Stimulated activated naive B cell treated with anti-CD40 and anti-IgM and Interleukin-4, amounts not matched to agents 10 μg/mL and 1 μg/mL and 100 μg/mL, for 72 hours (primary cell): Measurements from ENCODE around the gene PVALB.

Experiments
- ATAC-seq, 2 donors: fragments of 150-1000 bp; cut with Tn5 transposase; replicated peaks; 2 replicates each; pipeline ENCODE4 v1.10.0; 2021; ENCODE audit warnings: moderate library complexity in 1 of 2
- DNase-seq: peaks from one replicate; pipeline ENCODE4 v3.0.0; 2021
- H3K27ac Mint-ChIP-seq: one replicate; pipeline ENCODE4 v1.8.0; 2022; ENCODE audit warnings: mild to moderate bottlenecking, mixed read lengths
- H3K27me3 Mint-ChIP-seq, 2 donors: one replicate each; pipeline ENCODE4 v1.8.0; 2022; ENCODE audit warnings: mixed read lengths in 2 of 2
- H3K36me3 Mint-ChIP-seq, 2 donors: one replicate each; pipeline ENCODE4 v1.8.0; 2022; ENCODE audit warnings: mixed read lengths in 2 of 2, mild to moderate bottlenecking in 1 of 2
- H3K4me1 Mint-ChIP-seq, 2 donors: one replicate each; pipeline ENCODE4 v1.8.0; 2022; ENCODE audit warnings: mixed read lengths in 2 of 2, mild to moderate bottlenecking in 1 of 2
- H3K4me3 Mint-ChIP-seq, 2 donors: one replicate each; pipeline ENCODE4 v1.8.0; 2022; ENCODE audit warnings: mild to moderate bottlenecking in 2 of 2, mixed read lengths in 2 of 2, moderate library complexity in 1 of 2
- H3K9me3 Mint-ChIP-seq, 2 donors: one replicate each; pipeline ENCODE4 v1.8.0; 2022; ENCODE audit warnings: mixed read lengths in 2 of 2, mild to moderate bottlenecking in 1 of 2

PVALB gene

GRCh38 chr22:36816636-36817524, at the start of gene PVALB:
PVALB (minus strand) TSS chr22:36817035; CDS start chr22:36817005, 30 bp downstream.
- peak; percentile 38 to 43 for ATAC-seq
- no peak for DNase-seq
- Mint-ChIP-seq H3K27ac (no peak within 1 kb of the TSS), H3K36me3 (no peaks in the 10 kb centered on the region), H3K9me3 (no peaks in the 10 kb centered on the region), H3K4me3 (peak within 1 kb of the TSS; percentile 31 to 51), H3K4me1 (peaks cover 6 to 9% of the 10 kb centered on the region in 2 donors), H3K27me3 (peaks cover 69 to 72% of the 10 kb centered on the region in 2 donors)

- Mint-ChIP-seq H3K27ac (peak overlapping the region; percentile 94), H3K4me1 (peaks cover 58 to 78% of the 10 kb centered on the region in 2 donors), H3K4me3 (peak overlapping the region; percentile 54 to 64), H3K9me3 (peaks cover 3 to 4% of the 10 kb centered on the region in 2 donors), H3K36me3 (peaks cover 42 to 49% of the 10 kb centered on the region in 2 donors), H3K27me3 (no peaks in the 10 kb centered on the region)
- no peak for ATAC-seq
- peak; percentile 44 for DNase-seq
Measured at GRCh38 chr22:36865346-36865745, 48.5 kb upstream of the PVALB start.

- Mint-ChIP-seq H3K9me3 (peaks cover 4% of the 10 kb centered on the region in 2 donors), H3K4me3 (peak overlapping the region; percentile 54 to 64), H3K27ac (peak overlapping the region; percentile 94), H3K36me3 (peaks cover 40 to 54% of the 10 kb centered on the region in 2 donors), H3K27me3 (no peaks in the 10 kb centered on the region), H3K4me1 (peaks cover 65 to 85% of the 10 kb centered on the region in 2 donors)
- DNase-seq (no peak), ATAC-seq (no peak)
Measured at GRCh38 chr22:36864454-36865215, 47.8 kb upstream of the PVALB start.

GRCh38 chr22:36863979-36864378, 47.1 kb upstream of the PVALB start:
- peaks cover 4% of the 10 kb centered on the region in 2 donors for H3K9me3 Mint-ChIP-seq
- peaks cover 70 to 92% of the 10 kb centered on the region in 2 donors for H3K4me1 Mint-ChIP-seq
- H3K27me3 Mint-ChIP-seq = no peaks in the 10 kb centered on the region
- no peak for DNase-seq
- H3K4me3 Mint-ChIP-seq = peak overlapping the region in 1 of 2 donors; percentile 34
- peaks cover 38 to 56% of the 10 kb centered on the region in 2 donors for H3K36me3 Mint-ChIP-seq
- peak overlapping the region; percentile 94 for H3K27ac Mint-ChIP-seq
- ATAC-seq = no peak

GRCh38 chr22:36863281-36863680, 46.4 kb upstream of the PVALB start:
- H3K4me3 Mint-ChIP-seq = peak overlapping the region in 1 of 2 donors; percentile 22
- no peaks in the 10 kb centered on the region for H3K27me3 Mint-ChIP-seq
- peaks cover 73 to 95% of the 10 kb centered on the region in 2 donors for H3K4me1 Mint-ChIP-seq
- H3K36me3 Mint-ChIP-seq = peaks cover 38 to 55% of the 10 kb centered on the region in 2 donors
- peak overlapping the region; percentile 98 for H3K27ac Mint-ChIP-seq
- DNase-seq (no peak), ATAC-seq (no peak)
- H3K9me3 Mint-ChIP-seq = peaks cover 4% of the 10 kb centered on the region in 2 donors

GRCh38 chr22:36862251-36863242, 45.7 kb upstream of the PVALB start:
- Mint-ChIP-seq H3K27me3 (no peaks in the 10 kb centered on the region), H3K4me1 (peaks cover 77 to 98% of the 10 kb centered on the region in 2 donors), H3K4me3 (peak overlapping the region; percentile 68 to 74), H3K27ac (peak overlapping the region; percentile 98), H3K36me3 (peaks cover 32 to 48% of the 10 kb centered on the region in 2 donors), H3K9me3 (peaks cover 4% of the 10 kb centered on the region in 2 donors)
- peak; percentile 86 for DNase-seq
- ATAC-seq = peak; percentile 30 to 46

GRCh38 chr22:36860821-36861659, 44.2 kb upstream of the PVALB start, which contains the start of gene NCF4:
NCF4 (plus strand) TSS chr22:36861006; CDS start chr22:36861172, 166 bp downstream.
- peaks cover 22 to 35% of the 10 kb centered on the region in 2 donors for H3K36me3 Mint-ChIP-seq
- peak within 1 kb of the TSS; percentile 68 to 74 for H3K4me3 Mint-ChIP-seq
- H3K9me3 Mint-ChIP-seq = peaks cover 4% of the 10 kb centered on the region in 2 donors
- peak; percentile 80 to 84 for ATAC-seq
- peaks cover 76 to 99% of the 10 kb centered on the region in 2 donors for H3K4me1 Mint-ChIP-seq
- peak within 1 kb of the TSS; percentile 98 for H3K27ac Mint-ChIP-seq
- peak; percentile 97 for DNase-seq
- no peaks in the 10 kb centered on the region for H3K27me3 Mint-ChIP-seq

GRCh38 chr22:36860438-36860820, 43.6 kb upstream of the PVALB start:
- Mint-ChIP-seq H3K4me3 (peak overlapping the region; percentile 54 to 66), H3K27ac (peak overlapping the region; percentile 98), H3K9me3 (peaks cover 4% of the 10 kb centered on the region in 2 donors), H3K4me1 (peaks cover 73 to 96% of the 10 kb centered on the region in 2 donors), H3K27me3 (no peaks in the 10 kb centered on the region), H3K36me3 (peaks cover 16 to 29% of the 10 kb centered on the region in 2 donors)
- DNase-seq (no peak), ATAC-seq (no peak)

GRCh38 chr22:36860017-36860416, 43.2 kb upstream of the PVALB start:
- no peak for DNase-seq
- Mint-ChIP-seq H3K9me3 (peaks cover 4% of the 10 kb centered on the region in 2 donors), H3K27ac (peak overlapping the region; percentile 98), H3K27me3 (no peaks in the 10 kb centered on the region), H3K4me3 (peak overlapping the region; percentile 54 to 66), H3K36me3 (peaks cover 12 to 25% of the 10 kb centered on the region in 2 donors), H3K4me1 (peaks cover 68 to 91% of the 10 kb centered on the region in 2 donors)
- no peak for ATAC-seq

- Mint-ChIP-seq H3K27me3 (no peaks in the 10 kb centered on the region), H3K4me1 (peaks cover 58 to 81% of the 10 kb centered on the region in 2 donors), H3K27ac (peak overlapping the region; percentile 98), H3K36me3 (peaks cover 2 to 14% of the 10 kb centered on the region in 2 donors), H3K9me3 (peaks cover 1 to 2% of the 10 kb centered on the region in 2 donors), H3K4me3 (no peak overlapping the region)
- ATAC-seq = no peak
- DNase-seq = no peak
Measured at GRCh38 chr22:36858966-36859365, 42.1 kb upstream of the PVALB start.

- peak overlapping the region in 1 of 2 donors; percentile 23 for H3K4me3 Mint-ChIP-seq
- DNase-seq (no peak), ATAC-seq (no peak)
- H3K36me3 Mint-ChIP-seq = peaks cover 0 to 13% of the 10 kb centered on the region in 2 donors
- peaks cover 55 to 79% of the 10 kb centered on the region in 2 donors for H3K4me1 Mint-ChIP-seq
- H3K27ac Mint-ChIP-seq = peak overlapping the region; percentile 32
- H3K9me3 Mint-ChIP-seq = peaks cover 0 to 3% of the 10 kb centered on the region in 2 donors
- no peaks in the 10 kb centered on the region for H3K27me3 Mint-ChIP-seq
Measured at GRCh38 chr22:36858156-36858555, 41.3 kb upstream of the PVALB start.

- Mint-ChIP-seq H3K4me3 (no peak overlapping the region), H3K36me3 (peaks cover 0 to 10% of the 10 kb centered on the region in 2 donors), H3K9me3 (peaks cover 0 to 6% of the 10 kb centered on the region in 2 donors), H3K27me3 (no peaks in the 10 kb centered on the region), H3K4me1 (peaks cover 48 to 73% of the 10 kb centered on the region in 2 donors), H3K27ac (no peak overlapping the region)
- no peak for DNase-seq
- ATAC-seq = no peak
Measured at GRCh38 chr22:36856792-36857135, 39.9 kb upstream of the PVALB start.
